GM03348 (cell line): Measurements from ENCODE around the gene REEP1.
A peak's percentile ranks its signal among the peaks of the same experiment; 100 is the strongest.

Experiments used
- DNase-seq: peaks from one replicate; pipeline ENCODE4 v3.0.0; 2012; ENCODE audit warnings: low spot score

REEP1 gene

GRCh38 chr2:86195808-86196387 is 141.5 kb downstream of the REEP1 start:
- no peak for DNase-seq

- peak; percentile 98 for DNase-seq
These were observed 142.2 kb downstream of the REEP1 start, which contains the start of gene IMMT for GRCh38 chr2:86195055-86195807. Gene IMMT, minus strand, starts transcription at chr2:86195462. Its CDS starts 80 bp downstream, at chr2:86195382.

- DNase-seq, result no peak
These were observed 142.7 kb downstream of the REEP1 start for GRCh38 chr2:86194751-86195054.

GRCh38 chr2:86193901-86194567 is 143.4 kb downstream of the REEP1 start:
- no peak for DNase-seq

- DNase-seq, result no peak
These were observed 147.5 kb downstream of the REEP1 start for GRCh38 chr2:86189782-86190416.

GRCh38 chr2:86186431-86186830 is 151.0 kb downstream of the REEP1 start:
- DNase-seq, result no peak

- no peak for DNase-seq
These were observed 151.8 kb downstream of the REEP1 start for GRCh38 chr2:86185517-86186212.

GRCh38 chr2:86176597-86176996 is 160.8 kb downstream of the REEP1 start:
- DNase-seq, result no peak

GRCh38 chr2:86175828-86176227 is 161.6 kb downstream of the REEP1 start:
- DNase-seq, result no peak

GRCh38 chr2:86174445-86174844 is 163.0 kb downstream of the REEP1 start:
- DNase-seq, result no peak

GRCh38 chr2:86172610-86173009 is 164.8 kb downstream of the REEP1 start:
- DNase-seq, result no peak

- no peak for DNase-seq
These were observed 166.1 kb downstream of the REEP1 start for GRCh38 chr2:86171295-86171694.

- no peak for DNase-seq
These were observed 167.0 kb downstream of the REEP1 start for GRCh38 chr2:86170449-86170848.
